ENCODE results near the gene NEURL4. TPM values are rescaled to one million over a fixed set of nuclear protein-coding genes. Genes with fewer than 3 reads are reported as not detected.

Gene NEURL4
- total and polyA plus RNA-seq, 9 donors = 9.6 to 48.0 (median 38.6) TPM

- H3K4me1 ChIP-seq (ENCODE audit: insufficient read depth) = peaks cover 5% of the 10 kb centered on the region
- H3K27me3 ChIP-seq = no peaks in the 10 kb centered on the region
- no peaks in the 10 kb centered on the region for H3K36me3 ChIP-seq
- H3K27ac ChIP-seq = no peak overlapping the region
- H3K9me3 ChIP-seq = no peaks in the 10 kb centered on the region
- 67 to 74% (median 68%) methylated on average over 18 of the region's 18 CpGs for WGBS, 3 donors
- DNase-seq = no peak
- H3K4me3 ChIP-seq = no peak overlapping the region
- TF ChIP-seq POLR2A (IDR thresholded peaks at IDR 0.05) (no peak), CTCF (IDR thresholded peaks at IDR 0.05) (no peak), EP300 (IDR thresholded peaks at IDR 0.05) (no peak)
- intact Hi-C loops (cut with DNase I) = loop anchor here in 1 of 4 donors (5.0 kb wide), 1 partner anchor 247 kb away; the partner anchor contains the start of gene SLC16A11
These were observed 39.7 kb downstream of the NEURL4 start for GRCh38 chr17:7289256-7290032.

GRCh38 chr17:7285679-7286078 lies 43.5 kb downstream of the NEURL4 start:
- intact Hi-C loops (cut with DNase I) = no loop called here
- Histone ChIP-seq H3K4me3 (no peak overlapping the region), H3K4me1 (ENCODE audit: insufficient read depth) (peaks cover 6% of the 10 kb centered on the region), H3K36me3 (no peaks in the 10 kb centered on the region), H3K27ac (no peak overlapping the region), H3K9me3 (no peaks in the 10 kb centered on the region), H3K27me3 (no peaks in the 10 kb centered on the region)
- DNase-seq = no peak
- TF ChIP-seq EP300 (IDR thresholded peaks at IDR 0.05) (no peak), POLR2A (IDR thresholded peaks at IDR 0.05) (no peak), CTCF (IDR thresholded peaks at IDR 0.05) (no peak)
- 86 to 92% (median 89%) methylated on average over 12 of the region's 12 CpGs for WGBS, 3 donors

- 84 to 92% (median 89%) methylated on average over 5 to 16 of the region's 16 CpGs for WGBS, 3 donors
- Histone ChIP-seq H3K4me3 (no peak overlapping the region), H3K27me3 (no peaks in the 10 kb centered on the region), H3K36me3 (no peaks in the 10 kb centered on the region), H3K4me1 (ENCODE audit: insufficient read depth) (peaks cover 6% of the 10 kb centered on the region), H3K9me3 (no peaks in the 10 kb centered on the region), H3K27ac (no peak overlapping the region)
- DNase-seq = no peak
- intact Hi-C loops (cut with DNase I) = loop anchor here in 1 of 4 donors (5.0 kb wide), 1 partner anchor 62 kb away; no protein-coding TSS in a partner anchor
- no peak for TF ChIP-seq CTCF (IDR thresholded peaks at IDR 0.05)
- no peak for TF ChIP-seq POLR2A (IDR thresholded peaks at IDR 0.05)
- TF ChIP-seq EP300 (IDR thresholded peaks at IDR 0.05) = no peak
These were observed 44.2 kb downstream of the NEURL4 start for GRCh38 chr17:7284911-7285310.

- peaks cover 6% of the 10 kb centered on the region for H3K4me1 ChIP-seq (ENCODE audit: insufficient read depth)
- no peak for DNase-seq
- H3K36me3 ChIP-seq = no peaks in the 10 kb centered on the region
- H3K27ac ChIP-seq = no peak overlapping the region
- no peak overlapping the region for H3K4me3 ChIP-seq
- H3K9me3 ChIP-seq = no peaks in the 10 kb centered on the region
- intact Hi-C loops (cut with DNase I) = loop anchor here in 1 of 4 donors (5.0 kb wide), 1 partner anchor 64 kb away; no protein-coding TSS in a partner anchor
- no peaks in the 10 kb centered on the region for H3K27me3 ChIP-seq
- 87 to 91% (median 90%) methylated on average over 18 of the region's 18 CpGs for WGBS, 3 donors
- no peak for TF ChIP-seq POLR2A (IDR thresholded peaks at IDR 0.05)
- TF ChIP-seq EP300 (IDR thresholded peaks at IDR 0.05) = no peak
- no peak for TF ChIP-seq CTCF (IDR thresholded peaks at IDR 0.05)
These were observed 45.5 kb downstream of the NEURL4 start for GRCh38 chr17:7283471-7284216.
